DMS53 treated with DMSO at 0.1 percent for 48 hours (cell line): ENCODE measurements around the gene C1orf226.
"Not testable (repeated sequence)": the region's sequence is repeated elsewhere in the genome, so short reads cannot be mapped to it uniquely, and the experiment has no call there.

Experiments
- DNase-seq: peaks from one replicate; lab custom pipeline; 2025; ENCODE audit not compliant: unreplicated experiment; lab: John Stamatoyannopoulos, UW

Gene C1orf226, protein sequence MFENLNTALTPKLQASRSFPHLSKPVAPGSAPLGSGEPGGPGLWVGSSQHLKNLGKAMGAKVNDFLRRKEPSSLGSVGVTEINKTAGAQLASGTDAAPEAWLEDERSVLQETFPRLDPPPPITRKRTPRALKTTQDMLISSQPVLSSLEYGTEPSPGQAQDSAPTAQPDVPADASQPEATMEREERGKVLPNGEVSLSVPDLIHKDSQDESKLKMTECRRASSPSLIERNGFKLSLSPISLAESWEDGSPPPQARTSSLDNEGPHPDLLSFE

DNA sequence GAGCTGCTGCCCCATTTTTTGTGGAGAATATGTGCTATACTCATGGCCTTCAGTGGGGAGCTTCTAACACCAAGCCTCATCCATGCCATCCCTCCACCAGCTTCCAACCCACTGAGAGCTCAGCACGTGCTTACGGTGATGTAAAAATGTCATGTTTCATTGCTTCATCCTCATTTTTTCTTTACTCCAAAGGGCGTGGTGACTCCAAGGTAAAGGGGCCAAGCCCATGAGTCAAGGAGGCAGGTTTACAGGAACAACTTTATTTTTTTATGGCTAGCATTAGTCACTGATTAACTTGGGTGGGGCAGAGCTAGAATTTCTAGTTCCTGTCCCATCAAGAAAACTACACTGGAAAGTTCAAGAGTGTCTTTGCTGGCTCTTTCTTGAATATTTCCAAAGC lies at the start of gene C1orf226:
Gene C1orf226 (plus strand): TSS at position 346 of the 400 bp plus-strand sequence. CDS start 174 bp downstream, outside the sequence.
- DNase-seq: peak; percentile 6

DNA sequence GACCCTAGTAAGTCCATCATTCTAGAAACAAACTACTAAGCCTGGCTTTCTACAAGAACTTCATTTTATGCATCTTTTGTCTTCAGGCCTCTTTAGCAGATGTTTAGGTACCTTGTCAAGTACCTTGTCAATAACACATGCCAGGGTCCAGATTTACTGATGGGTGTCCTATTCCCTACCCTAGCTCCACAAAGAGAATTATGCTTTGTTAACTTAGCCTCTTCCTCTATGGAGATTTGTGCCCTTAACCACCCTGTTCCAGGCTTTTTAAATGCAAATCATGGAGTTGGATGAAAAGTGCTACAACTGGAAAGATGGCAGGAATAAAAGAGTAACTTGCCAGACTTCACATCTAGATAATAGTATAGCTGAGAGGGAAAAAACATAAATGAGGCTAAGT lies 47.5 kb upstream of the C1orf226 start:
- no peak for DNase-seq

DNA sequence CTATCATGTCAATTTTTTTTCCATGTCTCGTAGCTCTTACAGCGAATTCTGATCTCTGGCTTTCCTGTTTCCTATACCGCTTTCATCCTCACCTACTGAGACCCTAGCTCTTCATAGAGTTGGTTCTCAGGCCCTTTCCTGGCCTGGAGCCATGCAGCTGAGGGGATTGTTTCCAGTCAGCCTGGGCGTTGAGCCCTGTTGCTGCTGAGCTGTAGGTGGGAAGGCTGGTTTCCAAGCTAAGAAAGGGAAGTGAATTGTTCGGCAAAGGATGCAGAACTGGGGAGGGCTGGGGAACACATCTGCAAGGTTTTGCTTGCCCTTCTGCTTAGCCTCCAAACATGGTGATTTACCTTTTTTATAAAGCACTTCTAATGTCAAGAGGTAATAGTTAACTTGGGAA lies 46.4 kb upstream of the C1orf226 start:
- DNase-seq: no peak

DNA sequence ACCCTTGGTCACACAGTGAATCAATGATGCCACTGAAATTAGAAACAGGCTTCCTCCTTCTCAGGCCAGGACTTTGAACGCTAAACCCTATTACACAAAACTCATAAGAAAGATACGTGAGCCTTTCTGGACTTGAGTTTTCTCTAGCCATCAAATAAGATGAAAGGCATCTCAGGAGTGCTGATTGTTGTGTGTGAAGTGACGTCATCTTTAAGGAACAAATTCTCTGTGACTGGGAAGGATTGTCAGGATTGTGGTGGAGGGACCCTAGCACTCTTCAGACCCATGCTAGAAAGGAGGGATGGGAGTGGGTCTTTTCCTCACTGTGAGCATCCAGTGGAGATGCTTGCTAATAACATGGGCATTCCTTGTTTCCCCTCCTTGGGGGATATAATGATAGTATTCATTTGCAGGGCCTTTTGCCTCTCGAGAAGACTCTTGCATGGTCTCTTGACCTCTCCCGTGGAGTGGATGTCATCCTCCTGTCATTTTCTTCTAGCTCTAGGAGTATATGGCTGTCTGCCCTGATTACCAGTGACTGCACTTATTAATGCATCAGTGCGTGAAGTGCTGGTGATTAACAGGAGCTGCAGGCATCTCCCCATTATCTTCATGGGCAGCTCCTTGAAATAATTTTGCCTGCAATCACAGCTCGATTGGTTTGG lies 44.8 kb upstream of the C1orf226 start:
- DNase-seq: no peak

DNA sequence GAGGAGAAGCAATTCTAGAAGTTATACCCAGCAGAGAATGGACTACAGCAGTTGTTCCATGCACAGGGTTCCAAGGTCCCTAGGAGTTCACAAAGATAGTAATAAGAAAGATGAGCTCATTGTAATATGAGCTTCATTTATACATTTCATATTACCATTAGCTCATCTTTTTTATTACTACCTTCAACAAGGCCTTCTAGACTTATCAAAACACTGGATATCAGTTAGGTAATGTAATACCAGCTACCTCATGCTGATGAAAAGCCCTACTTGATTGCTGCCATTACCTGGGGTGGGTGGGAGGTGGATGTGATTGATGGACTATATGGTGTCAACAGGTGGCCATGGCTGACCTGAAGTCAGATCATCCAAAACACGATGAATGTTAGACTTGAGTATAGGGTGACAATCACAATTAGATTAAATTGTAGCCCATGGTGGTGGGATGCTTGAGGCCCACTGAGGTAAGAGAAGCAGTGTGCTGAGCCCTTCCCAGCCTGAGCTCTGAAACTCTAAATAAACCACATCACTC lies 39.0 kb upstream of the C1orf226 start:
- no peak for DNase-seq

DNA sequence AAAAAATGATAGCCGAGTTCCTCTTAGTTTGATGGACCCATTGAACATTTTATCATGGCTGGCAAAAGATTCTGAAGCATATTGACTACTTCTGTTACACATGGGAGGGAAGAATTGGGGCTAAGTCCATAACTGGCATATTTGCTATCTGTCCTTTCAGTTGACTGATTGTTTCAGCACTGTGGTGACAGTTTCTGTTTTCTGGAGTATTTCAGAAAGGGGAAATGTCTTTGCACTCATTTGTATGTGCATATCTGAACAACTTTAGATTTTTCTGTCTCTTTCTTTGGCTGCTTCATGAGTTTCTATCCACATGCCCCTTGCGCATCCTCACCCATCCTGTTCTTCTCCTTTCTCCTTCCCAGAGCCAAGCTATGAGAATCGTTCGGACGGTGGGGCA lies 38.1 kb upstream of the C1orf226 start:
- DNase-seq: no peak

DNA sequence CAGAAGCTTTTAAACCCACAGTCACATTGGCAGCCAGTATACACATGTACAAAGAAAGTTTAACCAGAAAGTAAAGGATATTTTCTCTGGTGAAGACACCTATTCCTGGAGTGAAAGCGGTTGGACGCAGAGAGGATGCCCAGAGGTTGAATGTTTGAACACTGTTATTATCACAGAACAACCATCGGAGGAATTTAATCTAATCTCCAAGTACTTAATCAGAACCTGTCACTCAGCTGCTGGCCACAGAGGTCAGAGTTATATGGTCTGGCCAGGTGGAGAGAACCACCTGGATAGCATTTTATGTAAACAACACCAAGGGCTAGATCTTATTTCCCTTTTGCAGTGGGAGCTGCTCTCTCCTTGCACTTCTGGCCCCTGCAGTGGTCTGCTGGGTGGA lies 34.2 kb upstream of the C1orf226 start:
- no peak for DNase-seq

DNA sequence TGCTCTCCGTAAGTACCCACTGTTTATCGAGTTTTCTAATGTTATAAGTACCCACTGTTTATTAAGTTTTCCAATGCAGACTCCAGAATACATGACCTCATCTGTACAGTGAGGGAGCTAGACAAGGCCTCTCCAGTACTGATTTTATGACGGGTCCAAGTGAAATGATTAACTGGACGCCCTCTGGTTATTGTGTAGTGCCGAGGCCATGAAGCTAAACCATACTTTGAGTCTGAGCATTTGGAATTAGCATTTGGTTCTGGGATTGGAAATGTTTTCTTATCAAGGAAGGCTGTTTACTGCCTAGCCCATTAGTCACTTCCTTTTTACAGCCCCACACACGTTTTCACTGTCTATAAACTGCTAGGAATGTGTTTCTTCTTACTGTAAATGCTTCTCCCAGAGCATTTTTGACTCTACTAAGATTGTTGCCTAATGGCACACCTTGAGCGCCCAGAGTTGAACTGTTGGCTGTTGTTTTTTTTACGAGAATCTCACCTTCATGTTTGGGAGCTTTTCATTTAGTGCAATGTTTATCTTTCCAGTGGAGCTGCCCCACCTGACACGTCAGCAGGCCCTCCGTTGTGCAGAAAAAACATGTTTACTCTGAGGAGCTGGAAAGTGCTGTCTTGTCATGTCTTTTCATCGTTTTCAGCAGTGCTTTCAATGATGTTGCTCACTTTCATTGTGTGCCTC lies 31.7 kb upstream of the C1orf226 start:
- peak; percentile 65 for DNase-seq

DNA sequence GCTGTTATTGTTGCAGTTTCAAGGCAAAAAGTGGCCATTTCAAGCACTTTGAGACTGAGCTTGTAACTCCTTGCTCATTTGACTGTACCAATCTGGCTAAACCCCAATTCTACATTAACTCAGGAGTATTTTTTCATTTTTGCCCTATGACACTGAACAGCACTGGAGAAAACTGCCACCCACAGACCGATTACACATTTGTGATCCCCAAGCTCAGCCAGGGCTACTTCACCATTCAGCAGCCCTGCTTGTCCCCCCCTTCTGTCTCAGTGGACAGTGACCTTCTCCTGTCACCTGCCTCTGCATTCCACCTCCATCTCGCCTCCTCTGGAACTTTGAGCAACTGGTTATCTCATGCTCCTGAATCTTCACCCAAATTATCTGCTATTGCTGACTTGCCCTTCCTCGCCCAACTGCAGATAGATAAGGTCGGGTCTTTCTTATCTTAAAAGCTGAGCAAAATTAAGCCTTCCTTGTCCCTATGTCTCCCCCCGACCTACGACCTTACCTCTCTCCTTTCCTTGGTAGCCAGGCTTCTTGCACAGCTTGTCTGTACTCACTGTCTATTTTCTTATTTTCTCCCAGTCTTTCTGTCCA lies 30.2 kb upstream of the C1orf226 start:
- no peak for DNase-seq

DNA sequence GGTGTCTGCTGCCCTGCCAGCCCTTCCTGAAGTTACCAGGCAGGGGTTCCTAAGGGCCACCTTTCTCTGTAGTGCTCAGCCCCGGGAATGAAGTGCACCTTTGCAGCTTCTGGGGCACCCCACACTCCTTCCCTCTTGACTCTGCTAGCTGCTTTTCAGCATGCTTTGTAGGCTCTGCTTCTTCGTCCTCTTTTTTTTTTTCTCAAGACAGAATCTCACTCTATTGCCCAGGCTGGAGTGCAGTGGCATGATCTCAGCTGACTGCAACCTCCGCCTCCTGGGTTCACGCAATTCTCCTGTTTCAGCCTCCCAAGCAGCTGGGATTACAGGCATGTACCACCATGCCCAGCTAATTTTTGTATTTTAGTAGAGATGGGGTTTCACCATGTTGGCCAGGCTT lies 29.7 kb upstream of the C1orf226 start:
- DNase-seq: not testable (repeated sequence)

DNA sequence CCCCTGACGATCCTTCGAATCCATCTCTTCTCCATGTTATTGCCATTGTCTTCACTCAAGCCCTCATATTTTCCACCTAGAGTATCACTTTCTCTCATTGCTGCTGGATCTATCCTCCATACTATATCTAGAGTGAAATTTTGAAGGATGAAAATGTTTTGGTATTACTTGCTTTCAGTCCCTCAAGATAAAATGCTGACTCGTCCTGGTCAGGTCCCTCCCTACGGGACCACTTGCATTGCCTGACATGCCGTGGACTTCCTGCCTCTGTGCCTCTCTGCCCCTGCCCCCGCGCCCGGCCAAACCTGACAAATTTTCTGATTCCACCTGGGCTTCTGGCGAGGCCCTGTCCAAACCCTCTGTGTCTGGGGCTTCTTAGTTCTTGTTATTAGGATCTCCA lies 28.4 kb upstream of the C1orf226 start:
- no peak for DNase-seq

DNA sequence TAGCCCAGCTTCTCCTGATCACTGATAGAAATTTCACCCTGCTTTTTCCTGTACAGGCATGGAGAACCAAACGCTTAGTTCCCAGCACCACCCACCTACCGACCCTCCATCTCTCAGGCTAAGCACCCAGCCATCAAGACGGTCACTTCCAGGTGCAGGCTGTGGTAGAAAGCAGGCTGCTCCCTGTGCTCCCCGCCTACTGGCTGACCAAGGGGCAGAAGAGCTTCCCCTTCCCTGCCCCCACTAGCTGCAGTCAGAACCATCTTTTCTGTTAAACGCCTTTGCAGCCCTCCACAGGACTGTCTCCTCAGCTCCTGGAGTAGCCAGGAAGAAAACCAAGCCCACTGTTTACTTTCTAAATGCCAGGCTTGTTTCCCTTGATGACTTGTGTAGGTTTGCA lies 27.8 kb upstream of the C1orf226 start:
- DNase-seq: no peak

DNA sequence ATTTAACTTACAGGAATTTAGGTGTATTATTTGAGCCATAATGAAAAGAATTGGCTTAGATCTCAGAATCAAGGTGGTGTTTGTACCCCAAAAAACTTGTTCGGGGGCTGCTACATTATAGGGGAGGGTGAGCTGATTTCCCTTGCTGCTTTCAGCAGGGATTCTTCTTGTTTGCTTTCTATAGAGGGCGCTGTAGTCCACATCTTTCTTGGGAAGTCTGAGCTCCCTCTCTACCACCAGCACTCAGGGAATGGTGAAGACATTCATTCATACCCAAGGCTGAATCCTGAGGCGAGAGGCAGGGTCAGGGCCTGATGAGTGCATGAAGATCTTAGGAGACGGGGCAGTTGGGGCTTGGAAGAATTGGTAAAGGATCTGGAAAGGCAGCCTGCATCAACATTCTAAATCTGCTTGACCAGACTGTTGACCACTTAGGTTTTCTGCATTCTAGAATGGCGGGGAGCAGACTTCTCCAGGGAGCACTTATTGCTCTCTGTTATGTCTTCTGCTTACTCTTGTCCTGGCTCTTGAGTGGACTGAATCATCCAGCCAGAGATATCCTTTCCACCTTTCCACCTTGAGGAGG lies 23.8 kb upstream of the C1orf226 start:
- peak; percentile 51 for DNase-seq

DNA sequence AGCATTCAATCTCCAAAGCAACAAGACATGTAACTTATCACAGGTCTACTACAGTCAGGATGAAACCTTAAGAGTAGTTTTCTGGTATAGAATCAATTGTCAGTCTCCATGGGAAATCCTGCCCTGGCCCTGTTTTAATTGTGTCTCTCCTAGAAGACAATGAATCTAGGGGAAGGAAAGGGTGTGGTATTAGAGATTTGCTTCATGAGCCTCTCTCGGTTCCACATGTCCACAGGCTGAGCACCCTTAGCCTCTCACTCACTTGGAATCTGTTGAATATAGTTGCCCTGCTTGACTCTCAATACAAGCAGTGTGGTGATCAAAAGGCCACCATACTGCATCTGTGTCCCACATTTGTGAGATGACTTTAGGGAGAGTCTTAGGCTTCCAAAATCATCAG lies 22.6 kb upstream of the C1orf226 start:
- DNase-seq: no peak

DNA sequence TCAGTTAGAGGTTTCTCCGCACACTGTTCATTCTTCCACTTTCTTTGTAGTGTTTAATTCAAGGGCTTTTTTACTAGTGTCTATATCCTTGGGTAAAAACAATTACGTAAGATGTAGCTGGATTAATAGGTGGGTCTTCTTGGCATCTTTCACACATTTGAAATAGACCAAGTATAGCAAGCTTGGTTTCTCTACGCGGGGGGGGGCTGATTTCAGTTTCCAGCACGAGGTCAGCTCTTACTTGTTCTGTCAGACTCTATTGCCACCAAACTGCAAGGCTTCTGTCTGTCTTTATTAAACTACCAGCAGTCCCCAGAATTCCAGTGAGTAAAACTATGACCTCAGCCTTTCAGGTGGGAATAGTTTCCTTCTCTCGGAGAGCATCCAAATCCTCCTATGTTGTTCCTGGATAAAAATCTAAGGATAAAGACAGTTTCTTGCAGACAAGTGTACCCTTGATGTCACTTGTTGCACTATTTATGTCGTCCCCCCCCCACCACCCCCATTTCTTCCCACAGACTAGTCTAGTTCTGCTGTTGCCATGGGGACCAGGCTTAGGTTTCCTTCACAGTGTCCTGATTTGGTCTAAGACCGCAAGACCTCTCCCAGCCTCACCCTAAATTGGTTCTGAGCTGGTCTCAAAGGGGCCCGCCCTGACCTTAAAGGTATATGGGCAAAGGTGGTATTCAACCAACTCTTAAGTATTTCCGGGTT lies 21.8 kb upstream of the C1orf226 start:
- DNase-seq: no peak

DNA sequence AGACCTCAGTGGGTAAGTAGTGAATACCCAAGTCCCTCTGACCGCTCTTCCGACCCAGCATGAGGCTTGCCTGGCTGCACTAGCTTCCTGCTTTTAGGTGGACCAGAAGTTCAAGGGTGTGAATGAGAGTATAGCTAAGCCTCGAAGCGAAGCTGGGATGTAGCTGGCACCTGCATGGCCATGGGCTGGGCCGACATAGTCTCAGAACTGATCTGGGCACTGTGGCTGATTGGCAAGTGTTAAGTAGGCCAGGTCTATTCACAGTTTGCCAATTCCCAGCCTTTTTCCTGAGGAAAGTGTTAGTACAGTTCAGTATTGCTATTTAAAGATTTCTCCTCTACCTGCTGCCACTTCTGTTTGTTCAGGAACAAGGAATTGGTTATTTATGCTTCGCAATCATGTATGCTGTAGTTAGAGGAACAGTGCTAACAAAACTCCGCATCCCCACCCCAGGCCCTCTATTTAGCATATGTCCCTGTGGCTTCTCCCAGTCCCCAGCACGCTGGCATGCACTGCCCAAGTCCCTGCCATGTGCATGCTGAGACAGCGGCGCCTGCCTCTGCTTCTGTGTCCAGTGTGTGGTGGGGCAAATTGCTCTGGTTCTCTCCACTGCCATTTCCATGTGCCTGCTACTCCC lies 21.2 kb upstream of the C1orf226 start:
- no peak for DNase-seq

DNA sequence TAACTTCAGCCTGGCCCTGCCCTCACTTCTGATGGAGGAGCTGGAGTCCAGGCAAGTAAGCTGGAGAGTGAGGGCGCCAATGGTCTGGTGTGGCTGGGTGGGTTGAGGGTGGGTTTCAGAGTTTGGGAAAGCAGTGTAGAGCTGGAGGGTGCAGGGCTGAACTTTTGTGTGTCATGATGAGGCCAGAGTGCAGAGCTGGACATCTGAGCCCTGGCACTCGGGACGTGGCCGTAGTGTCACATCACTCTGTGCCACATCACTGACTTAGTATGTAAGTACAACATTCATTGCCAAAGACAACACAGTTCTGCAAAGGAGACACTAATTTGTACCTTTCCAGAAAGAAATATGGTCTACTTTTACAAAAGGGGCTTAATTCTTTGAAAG lies 20.7 kb upstream of the C1orf226 start:
- no peak for DNase-seq

DNA sequence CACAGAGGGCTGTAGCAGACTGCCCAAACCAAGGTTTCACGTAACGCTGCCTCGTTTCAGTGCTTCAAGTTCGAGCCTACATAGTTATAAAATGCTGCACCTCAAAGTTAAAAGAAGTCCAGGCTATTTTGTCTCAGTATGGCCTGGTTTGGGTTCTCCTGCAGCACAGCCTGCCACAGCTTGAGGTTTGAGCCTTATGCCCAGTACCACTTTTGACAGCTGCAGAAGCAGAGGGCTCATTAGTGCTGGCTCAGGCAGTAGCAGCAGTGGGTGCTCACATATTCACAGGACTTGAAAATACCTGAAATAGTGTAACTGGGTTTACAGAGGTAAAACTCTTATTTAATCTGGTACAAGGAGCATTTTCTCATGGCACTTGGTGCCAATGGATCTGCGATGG lies 20.2 kb upstream of the C1orf226 start:
- no peak for DNase-seq

DNA sequence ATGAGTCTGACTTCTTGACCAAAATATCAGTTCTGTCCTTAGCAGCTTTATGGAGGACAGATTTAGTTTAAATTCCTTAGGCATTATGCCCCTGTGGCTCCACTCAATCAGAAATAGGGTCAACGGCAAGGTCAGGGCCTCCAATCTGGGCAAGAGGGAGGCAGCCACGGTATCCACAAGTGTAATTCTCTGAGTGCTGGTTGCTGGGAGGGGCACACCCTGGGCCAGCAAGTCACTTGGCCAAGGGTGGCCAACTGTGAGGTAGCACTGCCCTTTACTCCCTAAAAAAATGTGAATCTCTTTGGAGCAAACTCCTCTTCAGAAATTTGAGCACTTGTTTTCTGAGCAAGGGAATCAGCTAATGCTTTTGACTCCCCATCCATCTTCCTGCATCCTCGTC lies 17.7 kb upstream of the C1orf226 start:
- DNase-seq: no peak

DNA sequence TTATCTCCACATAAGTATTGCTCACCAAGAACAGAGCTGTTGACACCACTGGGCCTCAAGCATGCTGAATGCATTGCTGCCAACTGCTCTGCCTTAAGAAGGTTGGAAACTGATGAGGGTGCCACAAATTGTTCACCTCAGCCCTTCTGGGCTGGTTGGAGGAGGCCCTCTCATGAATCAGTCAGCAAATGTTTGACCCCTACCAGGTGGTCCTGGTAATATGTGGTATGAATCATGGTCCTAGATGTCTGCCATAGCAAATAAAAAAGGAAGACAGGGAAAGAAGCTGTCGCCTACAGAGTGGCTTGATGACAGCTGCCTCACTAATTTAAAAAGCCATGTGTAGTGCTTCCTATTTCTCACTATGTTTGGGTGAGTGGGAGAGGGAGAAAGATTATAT lies 17.0 kb upstream of the C1orf226 start:
- DNase-seq: no peak
